GM18951 (cell line): Measurements from ENCODE around the gene ALK.

Source experiments
- POLR2A ChIP-seq: IDR thresholded peaks from 4 replicates; pipeline ENCODE4 v1.6.1; 2011; ENCODE audit warnings: mild to moderate bottlenecking; ENCODE audit not compliant: insufficient read length, insufficient read depth; ENCODE audit errors: extremely low read depth
- in situ Hi-C: fragments of 300-500 bp; cut with MboI; formaldehyde crosslinking; loops from one replicate; pipeline ENCODE4 v1.12.0; 2022; ENCODE audit warnings: low sequenced_read_pairs, mixed read lengths, inconsistent platforms; ENCODE audit not compliant: unreplicated experiment

ALK gene

DNA sequence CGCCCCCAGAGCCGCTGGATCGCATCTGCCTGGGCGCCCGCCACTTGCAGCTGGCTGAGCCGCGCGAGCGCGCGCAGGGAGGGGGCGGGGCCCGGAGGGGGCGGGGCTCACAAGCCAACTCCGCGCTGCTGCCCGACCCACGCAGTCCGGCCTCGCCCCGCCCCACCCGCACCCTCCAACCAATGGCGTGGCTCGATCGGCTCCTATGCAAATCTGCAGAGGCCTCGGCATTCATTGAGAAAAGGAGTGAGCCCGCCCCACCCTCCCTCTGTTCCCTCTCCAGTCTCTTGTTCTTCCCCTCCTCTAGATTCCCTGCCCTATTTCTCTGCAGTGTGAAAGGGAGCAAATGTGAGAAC lies at the start of gene ALK:
Gene ALK (minus strand): TSS at position 27 of the 356 bp plus-strand sequence. CDS start 927 bp downstream, outside the sequence.
- in situ Hi-C loops, result no loop called here
- TF ChIP-seq POLR2A, result no peak

DNA sequence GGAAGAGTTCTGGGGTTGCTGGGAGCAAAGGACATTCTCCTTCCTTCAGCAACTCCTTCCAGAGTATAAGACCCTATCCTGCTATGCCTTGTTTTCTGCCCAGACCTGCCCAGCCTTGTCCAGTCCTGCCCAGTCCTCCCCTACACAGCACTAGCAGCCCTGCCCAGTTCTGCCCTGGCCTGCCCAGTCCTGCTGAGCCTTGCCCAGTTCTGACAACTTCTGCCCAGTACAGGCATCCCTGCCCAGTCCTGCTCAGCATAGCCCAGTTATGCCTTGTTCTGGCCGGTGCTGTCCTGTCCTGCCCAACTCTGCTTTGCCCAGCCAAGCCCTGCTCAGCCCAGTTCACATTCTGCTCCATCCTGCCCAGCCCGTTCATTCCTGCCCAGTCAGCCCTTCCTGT lies 44.9 kb upstream of the ALK start:
- no peak for TF ChIP-seq POLR2A
- in situ Hi-C loops, result no loop called here

DNA sequence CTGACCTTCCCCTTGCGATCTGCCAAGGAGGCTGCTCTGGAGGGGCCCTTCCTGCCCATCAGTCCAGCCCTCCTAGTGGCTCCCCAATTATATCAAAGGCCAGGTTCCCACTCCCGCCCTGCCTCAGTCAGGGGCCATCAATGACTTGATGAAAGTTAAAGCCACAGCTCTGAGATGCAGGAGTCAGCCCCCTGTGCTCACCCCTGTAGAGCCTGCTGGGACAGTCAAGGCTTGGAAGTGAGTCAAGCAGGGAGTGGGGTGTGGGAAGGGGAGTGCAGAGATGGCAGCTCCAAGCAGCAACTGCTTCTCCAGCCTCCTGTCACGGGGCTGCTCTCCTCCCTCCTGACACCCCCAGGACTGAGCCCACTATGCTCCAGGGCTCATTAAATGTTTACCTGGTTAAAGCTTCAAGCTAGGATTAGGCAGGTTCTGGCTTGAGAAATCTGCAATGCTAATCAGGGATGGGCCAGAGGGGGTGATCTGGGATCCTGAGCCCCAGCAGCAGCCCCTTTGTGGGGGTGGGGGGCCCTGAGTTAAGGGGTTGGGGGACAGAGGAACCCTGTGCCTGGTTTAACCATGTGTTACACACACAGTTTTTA lies 42.7 kb upstream of the ALK start:
- no peak for TF ChIP-seq POLR2A
- in situ Hi-C loops, result no loop called here

DNA sequence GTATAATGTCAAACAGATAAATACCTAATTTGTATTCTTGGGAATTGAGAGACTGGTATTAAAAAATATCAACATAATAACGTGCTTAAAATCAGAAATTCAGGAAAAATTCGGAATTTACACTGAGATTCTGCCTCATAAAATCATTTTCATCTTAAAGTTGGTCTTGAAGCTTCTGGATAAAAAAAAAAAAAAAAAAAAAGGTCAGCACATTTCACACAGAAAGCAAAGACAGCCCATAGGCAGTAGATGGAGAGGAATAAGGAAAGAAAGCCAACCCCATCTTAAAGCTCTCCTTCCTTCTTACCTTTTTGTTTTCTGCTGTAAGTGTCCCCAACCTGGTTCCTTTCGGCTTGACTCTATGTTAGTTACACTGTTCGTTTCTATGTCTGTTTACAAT lies 41.5 kb upstream of the ALK start:
- in situ Hi-C loops, result no loop called here
- TF ChIP-seq POLR2A, result no peak

DNA sequence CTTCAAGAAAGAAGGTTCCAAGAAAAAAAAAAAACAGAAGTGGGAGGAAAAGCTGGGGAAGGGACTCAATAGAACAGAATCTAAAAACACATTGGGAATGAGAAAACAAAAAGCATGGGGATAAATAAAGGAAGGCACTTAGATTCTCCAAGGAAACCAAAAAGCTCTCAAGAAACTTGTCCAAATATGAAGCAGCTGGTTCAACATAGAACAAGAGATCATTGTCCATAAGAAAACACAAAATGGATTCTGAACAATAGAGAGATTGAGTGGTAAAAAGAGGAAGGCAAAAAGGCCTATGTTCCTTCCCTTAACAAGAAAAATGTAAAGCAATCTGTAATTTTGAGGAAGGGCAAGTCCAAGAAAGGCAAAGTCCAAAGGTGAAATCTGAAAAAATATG lies 32.9 kb upstream of the ALK start:
- in situ Hi-C loops, result no loop called here
- TF ChIP-seq POLR2A, result no peak

DNA sequence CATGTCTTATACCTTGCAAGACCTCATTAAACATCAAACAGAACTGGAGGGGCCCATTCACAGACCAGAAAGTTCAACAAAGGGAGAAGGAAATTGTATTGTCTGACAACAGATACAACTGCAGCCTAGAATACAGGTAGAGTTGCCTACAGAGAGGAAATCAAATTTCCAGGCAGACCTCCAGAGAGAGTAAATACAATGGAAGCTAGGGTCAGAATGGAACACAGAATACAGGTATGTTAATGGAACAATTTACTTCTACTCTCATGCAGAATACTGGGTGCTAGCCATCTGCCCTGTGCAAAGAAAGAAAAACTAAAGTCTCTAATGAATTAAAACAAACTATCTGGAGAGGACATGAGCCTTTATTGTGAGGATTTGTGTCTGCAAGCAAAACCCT lies 31.6 kb upstream of the ALK start:
- in situ Hi-C loops, result no loop called here
- TF ChIP-seq POLR2A, result no peak

DNA sequence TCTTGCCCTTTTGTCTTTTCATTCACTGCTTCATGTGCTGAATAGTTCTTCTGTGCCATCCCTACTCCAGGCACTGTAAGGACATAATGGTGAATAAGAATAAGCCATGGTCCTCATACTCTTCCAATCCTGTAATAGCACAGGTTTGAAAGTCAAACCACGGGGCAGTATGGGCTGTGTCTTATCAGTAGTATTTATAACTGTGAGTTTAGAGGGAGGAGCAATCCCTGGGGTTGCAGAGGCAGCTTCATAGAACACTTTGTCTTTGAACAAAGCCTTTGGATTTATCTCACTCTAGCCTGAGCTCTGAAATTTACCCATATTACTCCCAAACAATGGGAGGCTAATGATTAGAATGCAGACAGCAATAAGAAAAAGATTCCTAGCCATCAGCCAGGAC lies 30.2 kb upstream of the ALK start:
- in situ Hi-C loops, result no loop called here
- TF ChIP-seq POLR2A, result no peak

DNA sequence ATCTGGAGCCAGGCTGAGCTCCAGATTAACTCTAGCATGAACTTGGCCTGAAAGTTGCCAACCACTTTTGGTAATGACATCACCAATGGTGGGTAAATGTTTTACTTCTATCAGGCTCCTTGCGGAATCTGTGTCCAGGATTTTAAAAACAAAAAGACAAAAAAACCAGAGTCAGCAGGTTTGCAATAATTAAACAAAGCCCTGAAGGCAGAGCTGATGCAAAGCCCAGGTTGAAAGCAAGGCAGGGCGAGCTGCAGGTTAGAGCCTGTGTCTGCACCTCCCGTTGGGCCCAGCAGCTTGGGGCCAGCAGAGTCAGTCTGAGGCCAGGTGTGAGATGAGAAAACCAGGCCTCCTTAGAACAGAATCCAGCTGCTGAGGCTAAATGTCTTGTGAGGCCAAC lies 29.1 kb upstream of the ALK start:
- TF ChIP-seq POLR2A, result no peak
- in situ Hi-C loops, result no loop called here

DNA sequence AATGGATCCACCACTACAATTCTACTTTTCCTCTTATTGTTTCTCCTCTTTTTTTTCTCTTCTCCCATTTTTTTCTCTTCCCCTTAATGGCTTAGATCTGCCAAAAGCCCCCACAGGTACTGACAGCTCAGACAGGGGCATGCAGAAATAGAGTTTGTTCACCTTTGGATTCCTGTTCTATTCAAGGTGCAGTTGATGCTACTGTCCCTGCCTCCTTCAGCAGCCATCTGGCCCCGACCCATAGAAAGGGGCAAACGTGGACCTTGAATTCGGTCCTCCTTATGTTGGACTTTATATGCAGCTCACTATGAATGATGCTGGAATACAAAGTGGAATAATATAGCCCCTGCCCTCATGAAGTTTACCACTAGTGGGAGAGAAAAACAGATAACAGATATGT lies 27.7 kb upstream of the ALK start:
- in situ Hi-C loops, result no loop called here
- TF ChIP-seq POLR2A, result no peak

DNA sequence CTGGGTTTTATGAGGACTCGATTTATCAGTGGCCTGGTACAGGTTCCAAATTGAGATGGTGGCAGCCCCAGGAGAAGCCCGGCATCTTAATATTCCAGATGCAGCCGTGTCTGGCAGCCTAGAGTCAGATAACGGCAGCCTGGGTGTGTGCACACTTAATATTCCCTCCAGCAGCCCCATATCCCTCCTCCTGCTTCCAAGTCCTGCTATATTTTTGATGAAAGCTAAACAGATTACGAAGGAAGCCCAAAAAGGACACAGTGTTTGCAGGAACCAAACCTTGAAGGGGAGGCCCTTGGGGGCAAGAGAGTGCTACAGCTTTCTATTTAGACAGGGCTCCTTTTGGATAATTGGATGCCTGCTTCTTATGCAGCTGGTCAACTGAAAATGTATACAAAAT lies 25.1 kb upstream of the ALK start:
- in situ Hi-C loops, result no loop called here
- no peak for TF ChIP-seq POLR2A

DNA sequence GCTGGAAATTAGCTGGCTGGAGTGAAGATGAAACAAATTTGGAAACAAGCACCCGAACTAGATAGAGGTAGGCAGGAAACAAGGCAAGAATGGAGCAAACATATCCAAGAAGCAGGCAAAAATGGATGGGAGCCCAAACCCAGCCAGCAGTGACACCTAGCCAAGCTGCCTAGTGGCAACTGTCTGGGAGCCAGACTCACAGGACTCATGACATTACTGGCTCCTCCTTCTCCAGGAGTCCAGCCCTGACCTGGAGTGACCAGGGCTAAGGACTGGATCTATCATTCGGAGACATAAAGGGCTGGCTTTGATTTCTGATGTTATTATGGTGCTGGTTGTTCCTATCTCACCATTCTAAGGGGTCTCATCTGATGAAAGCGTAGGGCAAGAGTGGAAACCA lies 21.3 kb upstream of the ALK start:
- no peak for TF ChIP-seq POLR2A
- in situ Hi-C loops, result no loop called here

DNA sequence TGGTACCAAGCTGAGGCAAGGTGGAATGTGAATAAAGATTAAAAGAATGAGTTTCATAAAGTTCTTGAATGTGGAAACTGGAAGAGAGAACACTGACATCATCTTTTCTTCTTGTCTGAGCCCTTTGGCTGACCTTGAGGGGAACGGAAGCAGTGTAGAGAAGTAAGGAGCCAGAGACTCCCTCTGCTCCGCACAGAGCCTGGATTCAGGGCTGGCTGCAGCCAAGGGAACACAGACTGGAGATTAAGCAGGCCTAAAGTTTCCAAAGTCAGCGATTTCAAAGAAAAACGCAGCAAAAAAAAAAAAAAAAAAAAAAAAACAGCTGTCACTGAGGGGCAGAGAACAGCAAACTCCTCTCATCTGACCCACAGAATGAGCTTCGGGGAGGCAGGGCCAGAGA lies 19.3 kb upstream of the ALK start:
- in situ Hi-C loops, result no loop called here
- TF ChIP-seq POLR2A, result no peak

DNA sequence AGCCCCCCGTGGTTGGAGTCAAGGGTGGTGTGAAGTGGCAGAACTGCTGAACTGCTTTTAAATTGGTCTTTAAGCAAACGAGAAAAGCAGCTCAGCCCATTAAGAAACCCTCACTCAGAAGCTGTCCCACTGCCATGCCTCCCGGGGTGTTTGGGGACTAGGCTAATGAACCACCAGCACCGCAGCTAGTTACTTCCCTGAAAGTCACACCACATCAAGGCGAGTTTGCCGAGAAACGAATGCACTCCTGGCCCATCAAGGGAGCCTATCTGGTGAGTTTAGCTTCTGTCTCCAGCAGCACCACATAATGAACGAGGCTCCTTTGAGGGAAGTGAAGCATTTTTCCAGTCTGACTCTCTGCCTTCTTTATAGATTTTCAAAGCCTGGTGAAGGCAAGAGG lies 14.6 kb upstream of the ALK start:
- no peak for TF ChIP-seq POLR2A
- in situ Hi-C loops, result no loop called here

DNA sequence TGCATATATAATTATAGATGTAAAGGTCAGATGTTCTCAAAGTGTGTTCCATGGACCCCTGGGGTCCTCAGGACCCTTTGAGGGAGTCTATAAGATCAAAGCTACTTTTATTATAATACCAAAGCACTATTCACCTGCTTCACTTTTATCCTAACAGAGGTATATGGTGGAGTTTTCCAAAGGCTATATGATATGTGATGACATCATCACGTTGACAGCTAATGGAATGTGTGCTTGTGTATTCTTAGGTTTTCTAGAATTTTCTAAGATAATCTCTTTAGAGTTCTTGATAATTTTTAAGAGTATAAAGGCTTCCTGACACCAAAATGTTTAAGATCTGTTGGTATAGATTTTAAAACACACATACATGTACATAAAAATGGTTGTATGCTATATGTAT lies 10.4 kb upstream of the ALK start:
- no peak for TF ChIP-seq POLR2A
- in situ Hi-C loops, result no loop called here

DNA sequence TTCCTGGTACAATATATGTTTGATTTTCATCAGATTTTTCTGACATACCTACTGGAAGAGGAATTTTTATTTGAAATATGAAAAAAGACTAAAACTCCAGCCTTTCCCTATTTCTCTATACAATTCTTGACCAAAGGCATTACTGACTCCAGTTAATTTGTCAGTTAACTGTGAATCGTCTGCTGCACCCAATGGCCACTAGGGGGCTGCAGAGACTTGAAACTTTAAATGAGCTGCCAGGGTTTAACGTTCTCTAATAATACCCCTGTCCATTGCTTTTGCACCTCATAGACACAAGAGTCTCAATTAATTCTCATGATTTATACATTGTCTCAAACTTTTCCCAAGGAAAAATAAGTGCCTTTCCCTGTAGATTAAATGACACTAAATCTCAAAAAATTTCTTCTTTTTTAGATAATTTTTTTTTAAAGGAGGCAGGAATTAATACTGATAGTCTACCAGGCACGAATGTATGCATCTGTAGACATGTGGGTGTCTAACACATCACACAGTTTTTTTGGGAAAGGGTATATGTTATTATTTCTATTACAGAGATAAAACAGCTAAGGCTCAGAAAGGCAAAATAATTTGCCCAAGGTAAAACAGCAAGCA lies 1.8 kb upstream of the ALK start:
- in situ Hi-C loops, result no loop called here
- no peak for TF ChIP-seq POLR2A
